G401 (cell line): ENCODE results near the gene SAFB2. TPM values are rescaled to one million over a fixed set of nuclear protein-coding genes. Genes with fewer than 3 reads are reported as not detected.
A peak's percentile ranks its signal among the peaks of the same experiment; 100 is the strongest.

Experiments
- DNase-seq: peaks from one replicate; pipeline ENCODE4 v3.0.0-alpha.2; 2015; ENCODE audit warnings: low spot score
- in situ Hi-C: cut with HindIII; loops from 2 replicates; pipeline ENCODE4 v1.10.0; 2016; ENCODE audit warnings: low sequenced_read_pairs, mixed read lengths
- total RNA-seq: library from RNA; depleted of rRNA; stranded (reverse); fragments of >200 nt; shearing (Covaris generic); gene quantifications from 2 replicates; pipeline ENCODE4 v1.2.3, GENCODE V29; 2014

Gene SAFB2
- total RNA-seq, 1 experiment from 2014 or later, result 6.0 TPM

DNA sequence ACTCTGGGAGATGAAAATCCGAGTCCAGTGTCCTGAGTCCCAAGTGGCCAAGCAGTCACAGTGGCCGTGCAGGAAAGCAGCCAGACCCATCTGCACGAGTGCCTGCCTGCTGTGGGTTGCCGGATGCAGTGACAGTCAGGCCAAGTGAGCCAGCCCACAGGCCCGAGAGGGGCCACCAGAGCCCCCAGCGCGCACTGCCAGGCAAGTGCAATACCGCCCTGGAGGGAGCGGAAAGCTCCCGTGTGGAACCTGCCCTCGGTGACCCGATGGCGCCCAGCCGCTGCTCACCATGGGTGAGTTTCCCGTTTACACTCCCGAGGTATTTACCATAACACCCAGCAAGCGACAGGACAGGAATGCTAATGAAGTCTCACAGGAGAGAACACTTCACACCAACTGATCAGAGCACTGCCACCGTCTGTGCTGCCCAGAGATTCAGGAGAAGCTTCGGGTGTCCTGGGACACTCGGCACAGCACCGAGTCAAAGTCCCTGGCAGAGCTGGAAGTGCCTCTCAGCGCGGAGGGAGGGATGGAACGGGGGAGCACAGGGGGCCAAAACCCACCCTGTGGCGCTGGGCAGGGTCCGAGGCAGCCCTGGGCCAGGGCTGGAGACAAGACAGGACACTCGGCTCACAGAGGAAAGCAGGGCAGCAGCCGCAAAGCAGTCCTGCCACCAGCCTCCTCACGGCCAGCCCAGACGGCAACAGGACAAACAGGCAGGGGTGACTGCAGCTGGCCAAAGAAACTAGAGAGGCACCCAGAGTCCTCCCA is 33.5 kb downstream of the SAFB2 start:
- DNase-seq, result peak; percentile 19
- in situ Hi-C loops, result no loop called here

GRCh38 chr19:5588441-5588840 is 34.1 kb downstream of the SAFB2 start:
- in situ Hi-C loops, result no loop called here
- DNase-seq, result peak; percentile 62

DNA sequence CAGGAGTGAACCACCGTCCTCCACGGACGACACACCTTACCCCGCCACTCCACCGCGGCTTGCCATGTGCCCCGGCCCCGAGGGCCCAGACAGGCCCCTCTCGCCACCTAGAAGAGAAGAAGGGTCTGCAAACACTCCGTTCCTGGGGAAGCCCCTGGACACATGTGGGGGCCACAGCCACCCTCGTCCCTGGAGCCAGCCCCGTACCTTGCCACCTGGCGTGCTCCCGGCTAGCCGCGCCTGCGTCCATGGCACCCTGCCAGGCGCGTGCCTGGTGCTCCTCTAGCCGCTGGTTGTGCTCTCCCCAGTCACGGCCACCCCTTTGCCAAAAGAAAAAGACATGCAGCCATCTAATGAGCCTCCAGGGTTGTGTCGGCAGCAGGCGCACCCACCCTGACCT is 34.9 kb downstream of the SAFB2 start:
- in situ Hi-C loops, result no loop called here
- no peak for DNase-seq

- in situ Hi-C loops, result no loop called here
- DNase-seq, result no peak
Measured at GRCh38 chr19:5587071-5587455, 35.5 kb downstream of the SAFB2 start.

GRCh38 chr19:5586300-5587070 is 36.1 kb downstream of the SAFB2 start:
- DNase-seq, result peak; percentile 20
- in situ Hi-C loops, result no loop called here

- in situ Hi-C loops, result no loop called here
- DNase-seq, result peak; percentile 63
Measured at GRCh38 chr19:5585461-5586299, 36.9 kb downstream of the SAFB2 start.

GRCh38 chr19:5580161-5580571 is 42.4 kb downstream of the SAFB2 start:
- in situ Hi-C loops, result no loop called here
- DNase-seq, result no peak

GRCh38 chr19:5579697-5580096 is 42.9 kb downstream of the SAFB2 start:
- in situ Hi-C loops, result no loop called here
- DNase-seq, result no peak

DNA sequence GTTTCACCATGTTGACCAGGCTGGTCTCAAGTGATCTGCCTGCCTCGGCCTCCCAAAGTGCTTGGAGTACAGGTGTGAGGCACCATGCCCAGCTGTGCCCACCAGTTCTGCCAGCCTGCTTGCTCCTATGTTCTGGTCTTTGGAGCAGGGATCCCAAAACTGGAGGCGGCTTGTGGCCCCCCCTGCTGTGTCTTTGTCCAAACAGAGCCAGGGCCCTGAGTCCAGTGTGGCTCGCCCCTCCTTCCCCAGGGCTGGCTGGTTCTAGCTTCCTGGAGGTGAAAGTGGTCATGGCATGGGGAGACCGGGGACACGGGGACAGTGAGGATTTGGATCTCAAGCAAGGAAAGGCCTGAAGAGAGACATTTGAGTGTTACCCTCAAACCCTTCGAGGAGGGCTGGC is 43.3 kb downstream of the SAFB2 start:
- in situ Hi-C loops, result no loop called here
- no peak for DNase-seq

DNA sequence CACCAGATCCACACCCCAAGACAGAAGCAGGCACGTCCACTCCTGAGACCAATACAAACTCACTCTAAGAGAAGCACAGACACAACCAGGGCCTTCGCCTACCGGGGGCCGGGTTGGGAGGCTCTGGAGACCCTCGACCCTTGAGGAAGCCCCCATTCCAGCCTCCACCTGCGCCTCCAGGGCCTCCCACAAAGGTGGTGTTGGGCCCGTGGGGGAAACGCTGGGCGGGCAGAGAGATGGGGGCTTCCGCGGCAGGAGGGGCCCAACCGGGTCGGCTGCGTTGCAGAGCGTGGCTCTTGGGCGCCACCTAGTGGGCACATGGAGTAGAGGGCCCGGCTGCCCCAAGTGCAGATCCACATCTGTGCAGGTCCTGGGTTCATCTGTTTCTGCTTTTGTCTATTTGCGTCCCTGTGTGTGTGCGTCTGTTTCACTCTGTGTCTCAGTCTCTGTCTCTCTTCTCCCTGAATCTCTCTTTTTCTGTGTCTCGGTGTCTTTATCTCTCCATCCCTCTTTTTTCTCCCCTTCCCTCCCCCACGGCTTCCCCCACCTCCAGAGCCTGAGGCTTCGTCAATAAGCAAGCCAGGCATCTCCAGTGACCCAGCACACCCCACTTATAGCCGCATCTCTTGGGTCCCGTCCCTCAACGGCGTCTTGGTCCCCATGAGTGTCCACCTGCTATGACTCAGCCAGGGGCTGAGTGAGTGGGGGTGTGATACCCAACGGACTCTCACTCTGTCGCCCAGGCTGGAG is 44.3 kb downstream of the SAFB2 start:
- DNase-seq, result peak; percentile 48
- in situ Hi-C loops, result no loop called here

DNA sequence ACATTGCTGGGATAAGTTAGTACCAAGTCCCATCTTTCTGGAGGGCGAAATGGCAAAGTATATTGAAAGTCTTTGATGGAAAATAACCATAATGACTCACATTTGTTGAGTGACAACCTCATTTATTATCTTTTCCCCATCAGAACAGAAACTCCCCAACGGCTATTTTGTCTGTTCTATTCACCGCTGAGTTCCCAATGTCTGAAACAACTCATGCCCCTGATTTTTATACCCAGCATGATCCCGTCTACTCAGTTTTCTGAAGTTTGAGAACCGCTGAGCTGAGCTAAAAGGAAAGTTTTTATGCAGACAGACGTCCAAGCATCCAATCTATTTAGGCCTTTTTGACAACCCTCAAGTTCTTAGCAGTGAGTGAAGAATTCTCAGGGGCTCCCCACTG is 47.0 kb downstream of the SAFB2 start:
- in situ Hi-C loops, result no loop called here
- no peak for DNase-seq

DNA sequence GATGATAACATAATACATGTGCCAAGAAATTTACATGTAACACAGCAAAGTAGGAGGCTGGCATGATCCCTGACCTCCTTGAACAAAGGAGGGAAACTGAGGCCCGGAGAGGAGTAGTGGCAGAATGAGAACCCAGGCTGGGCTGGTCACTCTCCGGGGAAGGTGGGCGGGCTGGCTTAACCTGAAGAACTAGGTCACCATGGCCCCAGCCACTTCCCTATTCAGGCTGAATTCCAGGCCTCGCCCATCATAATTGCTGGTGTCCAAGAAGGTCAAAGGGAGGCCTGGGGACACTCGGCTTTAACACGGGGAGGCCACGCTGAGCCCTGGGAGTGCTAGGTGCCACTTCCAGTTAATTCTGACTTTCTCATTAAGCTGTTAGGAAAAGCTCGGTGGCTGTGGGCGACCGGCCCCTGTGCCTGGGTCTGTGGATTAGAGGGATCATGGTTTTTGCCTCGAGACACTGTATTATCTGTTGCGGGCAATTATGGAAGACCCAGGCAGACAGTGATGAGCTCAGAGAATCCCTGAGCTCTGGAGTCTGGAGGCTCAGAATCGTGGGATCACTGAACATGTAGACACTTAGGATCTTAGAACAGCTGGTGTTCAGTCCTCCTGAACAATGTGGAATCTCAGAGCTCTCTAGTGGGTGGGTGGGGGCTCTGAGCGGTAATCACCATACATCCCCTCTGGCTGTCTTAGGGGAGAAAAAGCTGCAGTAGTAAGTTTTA is 49.9 kb downstream of the SAFB2 start:
- in situ Hi-C loops, result no loop called here
- no peak for DNase-seq

DNA sequence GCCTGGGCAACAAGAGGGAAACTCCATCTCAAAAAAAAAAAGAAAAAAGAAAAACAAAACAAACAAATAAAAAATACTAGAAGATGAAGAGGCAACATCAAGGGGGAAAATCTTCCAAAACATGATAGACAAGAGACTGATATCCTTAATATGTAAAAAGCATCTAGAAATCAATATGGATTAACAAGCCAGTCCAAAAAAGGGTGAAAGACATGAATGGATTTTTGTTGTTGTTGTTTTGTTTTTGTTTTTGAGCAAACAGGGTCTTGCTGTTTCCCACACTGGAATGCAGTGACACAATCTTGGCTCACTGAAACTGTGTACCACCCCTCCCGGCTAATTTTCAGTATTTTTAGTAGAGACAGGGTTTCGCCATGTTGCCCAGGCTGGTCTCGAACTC is 50.8 kb downstream of the SAFB2 start:
- DNase-seq, result no peak
- in situ Hi-C loops, result no loop called here

- no peak for DNase-seq
- in situ Hi-C loops, result no loop called here
Measured at GRCh38 chr19:5567970-5568407, 54.6 kb downstream of the SAFB2 start.

DNA sequence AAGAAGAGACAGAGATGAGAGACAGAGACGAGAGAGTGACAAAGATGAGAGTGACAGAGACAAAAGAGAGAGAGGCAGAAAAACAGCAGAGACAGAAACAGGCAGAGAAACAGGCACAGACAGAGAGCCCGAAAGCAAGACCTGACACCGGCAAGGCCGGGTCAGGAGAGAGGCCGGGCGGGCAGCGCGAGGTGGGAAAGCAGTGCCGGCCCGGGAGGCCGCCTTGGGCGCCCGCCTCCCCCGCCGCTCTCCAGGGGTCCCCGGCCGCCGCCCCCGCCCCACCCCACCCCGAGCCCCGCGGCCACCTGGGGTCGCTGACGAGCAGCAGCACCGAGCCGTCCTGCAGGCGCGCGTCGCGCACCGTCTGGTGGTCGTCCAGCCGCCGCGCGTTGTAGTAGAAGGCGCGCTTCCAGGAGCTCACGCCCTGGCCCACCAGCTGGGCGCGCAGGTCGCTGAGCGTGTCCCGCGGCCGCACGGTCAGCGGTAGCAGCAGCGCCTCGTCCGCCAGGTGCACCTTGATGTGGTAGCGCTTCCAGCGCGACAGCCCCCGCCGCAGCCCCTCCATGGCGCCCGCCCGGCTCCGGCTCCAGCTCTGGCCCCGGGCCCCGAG is 55.1 kb downstream of the SAFB2 start, which contains the start of gene TINCR:
Gene TINCR (minus strand): TSS at position 594 of the 610 bp plus-strand sequence.
- in situ Hi-C loops, result no loop called here
- DNase-seq, result no peak

DNA sequence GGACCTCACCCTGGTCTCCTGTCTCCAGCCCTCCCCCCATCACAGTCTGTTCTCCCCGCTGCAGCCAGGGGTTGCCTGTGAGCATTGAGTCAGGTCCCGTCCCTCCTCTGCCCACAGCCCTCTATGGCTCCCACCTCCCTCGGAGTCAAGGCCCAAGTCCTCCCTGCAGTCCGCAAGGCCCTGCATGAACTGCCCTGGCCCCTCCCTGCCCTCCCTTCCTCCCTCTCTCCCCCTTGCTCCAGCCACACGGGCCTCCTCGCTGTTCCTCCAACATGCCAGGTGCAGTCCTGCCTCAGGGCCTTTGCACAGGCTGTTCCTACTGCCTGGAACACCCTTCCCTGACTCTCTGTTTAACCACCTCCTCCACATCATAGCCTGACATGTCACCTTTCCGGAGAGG is 57.6 kb downstream of the SAFB2 start:
- in situ Hi-C loops, result no loop called here
- DNase-seq, result no peak

DNA sequence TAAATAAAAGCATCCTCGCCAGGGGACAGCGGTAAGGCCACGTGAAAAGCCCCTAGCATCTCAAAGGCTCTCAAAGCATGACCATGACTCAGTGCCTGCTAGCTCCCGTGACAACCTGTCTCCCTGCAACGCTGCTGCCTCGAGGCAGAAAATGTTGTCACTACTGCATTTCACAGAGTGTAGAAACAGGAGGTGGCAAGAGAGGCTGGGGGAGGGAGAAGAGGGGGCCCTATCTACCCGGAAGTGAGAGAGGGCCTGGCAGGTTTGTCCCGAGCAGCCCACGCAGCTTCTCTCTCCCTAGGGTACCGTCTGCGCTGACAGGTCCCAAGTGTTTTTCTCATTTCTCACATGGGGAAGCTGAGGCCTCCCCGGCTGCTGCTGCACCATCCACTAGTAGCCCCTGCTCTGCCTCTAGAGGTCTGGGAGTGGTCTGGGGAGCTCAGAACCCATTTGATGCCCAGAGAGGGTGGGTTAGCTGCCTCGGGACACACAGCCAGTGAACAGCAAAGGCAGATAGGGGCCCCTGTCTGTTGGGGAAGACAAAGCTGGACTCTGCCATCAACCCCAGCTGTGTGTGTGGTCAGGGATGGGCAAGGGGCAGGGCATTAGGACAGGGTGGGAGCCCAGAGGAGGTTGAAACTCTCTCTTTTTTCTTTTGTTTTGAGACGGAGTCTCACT is 58.5 kb downstream of the SAFB2 start:
- in situ Hi-C loops, result no loop called here

More for the DNA sequence above, 58.5 kb downstream of the SAFB2 start:
- no peak for DNase-seq
